DMS79 treated with DMSO at 0.1 percent for 48 hours (cell line): ENCODE results near the gene E2F8.

ENCODE experiments used
- DNase-seq: peaks from one replicate; lab custom pipeline; 2025; lab: John Stamatoyannopoulos, UW

E2F8 gene

DNA sequence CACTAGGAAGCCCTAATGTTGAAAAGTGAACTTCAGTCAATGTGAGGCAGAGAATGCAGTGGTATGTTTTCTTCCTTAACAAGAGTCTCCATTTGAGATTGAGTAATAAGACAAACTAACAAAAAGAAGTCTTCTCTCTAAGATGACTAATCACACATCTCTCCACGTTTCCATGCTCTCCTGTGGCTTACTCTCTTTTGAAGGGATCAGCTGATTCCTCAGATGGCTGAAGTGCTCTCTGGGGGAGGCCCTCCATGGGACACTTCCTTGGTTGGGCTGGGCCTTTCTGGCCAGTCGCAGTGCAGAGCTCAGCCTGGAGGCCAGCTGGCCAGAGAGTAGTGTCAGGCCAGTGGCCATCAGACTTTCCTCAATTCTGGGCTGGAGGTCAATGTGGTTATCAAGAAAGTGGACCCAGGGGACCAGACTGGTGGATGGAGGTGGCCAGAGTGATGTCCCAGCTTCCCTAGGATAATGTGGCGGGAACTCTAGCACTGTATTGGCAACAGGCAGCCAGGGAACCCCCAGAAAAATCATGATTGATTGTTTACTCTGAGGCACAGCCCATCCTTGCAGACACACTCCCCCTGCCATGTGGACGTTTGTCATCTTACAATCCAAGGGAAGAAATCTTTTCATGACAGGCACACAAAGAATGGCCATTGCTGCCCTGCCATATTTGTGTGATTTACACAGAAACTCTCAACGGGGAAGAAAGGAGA lies 53.5 kb downstream of the E2F8 start:
- DNase-seq = no peak

DNA sequence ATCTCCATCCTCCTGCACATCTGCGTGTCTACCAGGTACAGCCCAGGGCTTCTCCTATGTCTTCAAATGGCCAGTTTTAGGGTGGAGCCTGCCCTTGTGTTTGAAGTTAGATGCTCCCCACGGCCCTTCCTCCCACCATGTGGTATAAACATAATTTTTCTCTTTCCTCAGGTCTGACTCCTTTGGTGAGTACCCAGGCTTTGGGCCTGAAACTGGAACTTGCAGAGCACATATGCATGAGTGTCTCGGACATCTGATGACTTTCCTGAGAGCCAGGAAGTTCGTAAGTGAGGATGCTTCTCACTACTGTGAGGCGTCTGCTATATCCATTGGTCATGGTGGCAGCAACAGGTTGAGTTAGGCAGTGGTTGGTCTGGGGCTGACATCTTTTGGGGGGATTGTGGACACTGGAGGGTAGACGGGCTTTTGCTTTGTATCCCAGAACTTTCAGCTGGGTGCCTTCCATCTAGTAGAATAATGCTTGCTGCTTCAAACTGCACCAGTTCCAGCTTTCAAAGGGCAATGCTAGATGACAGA lies 55.2 kb downstream of the E2F8 start:
- DNase-seq = no peak

DNA sequence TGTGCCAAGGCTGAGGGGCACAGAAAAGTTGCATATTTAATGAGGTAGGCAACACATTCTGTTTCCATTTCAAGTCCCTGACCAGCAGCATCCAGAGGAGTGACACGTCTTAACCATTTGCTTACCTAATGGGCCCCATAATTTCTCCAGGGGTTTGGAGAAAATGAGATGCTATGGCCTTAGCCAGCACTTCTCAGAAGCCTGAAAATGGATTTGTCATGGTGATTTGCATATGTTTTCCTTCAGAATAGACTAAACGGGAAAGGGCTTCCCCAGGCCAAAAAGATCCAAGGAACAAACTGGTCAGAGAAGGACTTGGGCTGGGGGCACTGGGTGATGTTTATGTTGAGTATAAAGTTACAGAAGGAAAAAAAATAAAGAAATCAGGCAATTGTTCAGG lies 55.7 kb downstream of the E2F8 start:
- DNase-seq = no peak

DNA sequence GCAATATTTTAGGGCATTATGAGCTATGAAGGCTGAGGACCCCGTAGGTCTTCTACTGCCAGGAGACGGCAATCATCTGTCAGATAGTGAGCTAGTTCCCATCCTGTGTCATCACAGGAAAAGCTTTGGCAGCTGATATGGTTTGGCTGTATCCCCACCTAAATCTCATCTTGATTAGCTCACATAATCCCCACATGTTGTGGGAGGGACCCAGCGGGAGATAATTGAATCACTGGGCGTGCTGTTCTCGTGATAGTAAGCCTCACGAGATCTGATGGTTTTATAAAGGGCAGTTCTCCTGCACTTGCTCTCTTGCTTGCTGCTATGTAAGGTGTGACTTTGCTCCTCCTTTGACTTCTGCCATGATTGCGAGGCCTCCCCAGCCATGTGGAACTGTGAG lies 57.1 kb downstream of the E2F8 start:
- DNase-seq = no peak

DNA sequence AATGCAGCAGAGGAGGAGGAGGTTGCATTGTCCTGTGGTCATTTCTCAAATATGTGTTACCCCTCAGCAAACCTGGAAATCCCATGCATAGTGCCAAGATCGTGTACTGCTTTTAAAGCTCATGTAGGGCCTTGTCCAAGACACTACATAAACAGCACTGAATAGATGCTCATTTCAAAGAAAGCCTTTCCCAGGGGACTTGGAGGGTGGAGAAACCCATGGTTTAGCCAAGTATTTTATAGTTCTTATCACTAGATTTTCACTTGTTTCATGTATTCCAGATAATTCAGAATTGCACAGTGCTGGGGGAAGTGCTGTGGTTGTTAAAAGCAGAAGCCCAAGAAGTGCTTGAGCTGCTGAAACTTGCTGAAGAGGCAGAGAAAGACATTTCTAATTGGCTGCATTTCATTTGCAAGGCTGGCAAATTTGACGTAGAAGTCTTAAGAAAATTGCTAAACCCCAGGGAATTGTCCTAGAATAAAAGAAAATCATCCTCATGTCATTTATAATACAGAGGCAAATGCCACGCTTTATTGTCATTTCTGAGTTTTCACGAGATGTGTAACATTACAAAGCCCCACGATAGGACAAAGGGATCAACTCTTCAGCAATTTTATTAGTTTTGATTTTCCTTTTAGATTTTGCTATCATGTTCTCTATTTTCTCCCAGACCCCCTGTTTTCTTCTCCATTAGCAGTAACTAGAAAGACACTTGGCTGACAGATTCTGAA lies 59.0 kb downstream of the E2F8 start:
- DNase-seq = no peak

DNA sequence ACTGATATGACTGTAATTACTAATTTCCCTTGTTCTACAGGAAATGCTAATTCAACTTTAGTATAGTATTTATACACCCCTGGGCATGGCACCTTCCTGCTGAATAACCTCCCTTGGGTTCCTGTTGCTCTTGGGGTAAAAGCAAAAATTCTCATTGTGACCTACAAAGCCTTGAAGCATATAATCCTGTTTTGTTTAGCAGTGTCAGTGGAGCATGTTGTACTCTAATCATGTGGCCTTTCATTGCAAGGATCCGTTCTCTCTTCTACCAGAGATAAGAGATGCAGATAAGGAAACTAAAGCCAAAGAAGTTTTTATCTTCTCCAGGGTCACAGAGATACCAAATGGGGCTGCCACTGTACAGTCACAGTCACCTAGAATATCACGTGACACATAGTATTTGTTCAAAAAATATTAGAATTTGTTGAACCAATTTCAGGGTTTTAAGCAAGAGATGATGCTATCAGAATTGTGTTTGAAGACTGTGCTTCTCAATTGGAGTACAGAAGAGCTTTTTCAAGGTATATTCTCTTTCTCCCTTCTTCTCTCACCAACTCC lies 64.0 kb downstream of the E2F8 start:
- no peak for DNase-seq
